Neuron (in vitro differentiated cells): ENCODE results near the gene PRH2.

Experiments
- H2AFZ ChIP-seq: one replicate; pipeline ENCODE4 v1.6.1; 2013; ENCODE audit warnings: low read depth, mild to moderate bottlenecking, inconsistent platforms, low read length, moderate library complexity
- H3K27me3 ChIP-seq: one replicate; pipeline ENCODE4 v1.6.1; 2013; ENCODE audit warnings: low read length; ENCODE audit not compliant: insufficient read depth
- H3K36me3 ChIP-seq: one replicate; pipeline ENCODE4 v1.6.1; 2013; ENCODE audit warnings: low read length; ENCODE audit not compliant: insufficient read depth
- H3K4me1 ChIP-seq: one replicate; pipeline ENCODE4 v1.6.1; 2013; ENCODE audit warnings: low read length; ENCODE audit not compliant: insufficient read depth
- H3K4me3 ChIP-seq: 2 replicates; pipeline ENCODE4 v1.5.1; 2013; ENCODE audit warnings: mild to moderate bottlenecking, low read length, moderate library complexity
- H3K9me3 ChIP-seq: one replicate; pipeline ENCODE4 v1.6.1; 2013; ENCODE audit warnings: low read length

Gene PRH2

DNA sequence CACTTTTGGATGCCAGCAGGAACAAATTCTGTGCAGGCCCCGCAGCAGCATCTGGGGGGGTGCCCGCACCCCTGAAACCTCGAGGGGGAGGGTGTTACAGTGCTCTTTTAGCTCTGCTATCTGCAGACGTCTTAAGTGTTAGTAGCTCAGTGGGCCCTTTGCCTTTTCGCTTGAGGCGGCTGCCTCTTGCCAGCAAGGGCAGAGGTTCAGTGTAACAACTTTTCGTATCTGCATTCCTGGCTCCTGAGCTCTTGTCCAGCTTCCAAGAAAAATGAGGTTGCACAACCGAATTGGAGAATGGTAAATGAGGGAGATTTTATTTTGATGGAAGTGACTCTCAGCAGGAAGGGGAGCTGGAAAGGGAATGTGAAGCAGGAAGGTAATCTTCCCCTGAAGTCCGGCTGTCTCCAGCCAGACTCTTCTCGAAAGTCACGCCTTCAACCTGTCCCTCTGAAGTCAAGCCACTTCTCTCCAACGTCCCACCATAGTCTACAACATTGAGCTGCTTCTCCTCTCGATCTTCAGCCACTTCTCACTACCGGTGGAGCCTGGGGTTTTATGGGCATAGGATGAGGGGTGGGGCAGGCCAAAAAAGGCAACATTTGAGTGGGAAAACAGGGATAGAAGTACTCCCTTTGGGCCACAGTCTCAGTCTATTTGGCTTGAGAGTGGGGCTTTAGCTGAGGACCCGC lies 39.9 kb downstream of the PRH2 start:
- no peaks in the 10 kb centered on the region for H3K27me3 ChIP-seq
- no peak overlapping the region for H2AFZ ChIP-seq
- no peaks in the 10 kb centered on the region for H3K4me1 ChIP-seq
- H3K36me3 ChIP-seq, result no peaks in the 10 kb centered on the region
- no peak overlapping the region for H3K4me3 ChIP-seq
- no peaks in the 10 kb centered on the region for H3K9me3 ChIP-seq

DNA sequence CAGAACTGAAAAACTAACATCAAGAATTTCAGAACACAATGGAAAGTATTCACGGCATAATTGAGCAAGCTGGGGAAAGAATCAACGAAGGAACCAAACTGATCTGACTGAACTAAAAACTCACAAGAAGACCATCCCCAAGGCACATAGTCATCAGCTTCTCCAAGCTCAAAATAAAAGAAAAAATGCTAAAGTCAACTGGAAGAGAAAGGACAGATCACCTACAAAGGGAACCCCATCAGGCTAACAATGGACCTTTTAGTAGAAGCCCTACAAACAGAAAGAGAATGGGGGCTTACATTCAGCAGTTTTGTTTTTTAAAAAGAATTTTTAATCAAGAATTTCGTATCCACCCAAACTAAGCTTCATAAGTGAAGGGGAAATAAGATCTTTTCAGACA lies 45.9 kb downstream of the PRH2 start:
- no peaks in the 10 kb centered on the region for H3K27me3 ChIP-seq
- H2AFZ ChIP-seq, result no peak overlapping the region
- no peaks in the 10 kb centered on the region for H3K36me3 ChIP-seq
- H3K9me3 ChIP-seq, result peaks cover 2% of the 10 kb centered on the region
- H3K4me1 ChIP-seq, result no peaks in the 10 kb centered on the region
- H3K4me3 ChIP-seq, result no peak overlapping the region

DNA sequence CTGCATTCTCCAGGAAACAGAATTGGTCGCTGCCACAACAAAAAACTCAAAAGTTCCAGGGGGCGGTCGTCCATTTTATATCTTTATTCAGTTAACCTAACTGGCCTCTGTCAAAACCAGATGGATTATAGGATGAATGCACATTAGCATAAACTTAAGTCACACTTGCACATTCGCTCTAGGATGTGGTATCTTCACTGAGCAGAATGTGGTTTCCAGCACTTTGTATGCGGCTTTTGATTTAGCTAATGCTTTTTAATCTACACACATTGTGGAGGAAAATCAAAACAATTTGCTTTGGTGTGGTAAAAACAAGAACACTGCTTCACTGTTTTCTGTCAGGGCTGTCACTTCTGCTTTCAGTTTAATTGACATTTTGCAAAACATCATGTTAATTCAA lies 53.2 kb downstream of the PRH2 start:
- H3K36me3 ChIP-seq, result no peaks in the 10 kb centered on the region
- H3K27me3 ChIP-seq, result no peaks in the 10 kb centered on the region
- no peak overlapping the region for H3K4me3 ChIP-seq
- no peak overlapping the region for H2AFZ ChIP-seq
- no peaks in the 10 kb centered on the region for H3K4me1 ChIP-seq
- peaks cover 2% of the 10 kb centered on the region for H3K9me3 ChIP-seq
